DOHH2 (cell line): ENCODE measurements around the gene PLA2G10.
"Not testable (repeated sequence)": the region's sequence is repeated elsewhere in the genome, so short reads cannot be mapped to it uniquely, and the experiment has no call there.

ENCODE experiments used
- EZH2phosphoT487 ChIP-seq: fragments of 200-600 bp; sonication (generic); IDR thresholded peaks from 2 replicates; pipeline ENCODE4 v1.6.1; 2017; ENCODE audit warnings: borderline replicate concordance, mild to moderate bottlenecking, antibody characterized with exemption, low read length, moderate library complexity, mixed read lengths
- TF ChIP-seq, protein P1 (sequence below): fragments of 200-600 bp; sonication (generic); IDR thresholded peaks from one replicate; pipeline ENCODE4 v1.5.1; 2014; ENCODE audit warnings: antibody characterized with exemption, mild to moderate bottlenecking, low read depth, low read length; ENCODE audit not compliant: poor library complexity, severe bottlenecking

DNA sequence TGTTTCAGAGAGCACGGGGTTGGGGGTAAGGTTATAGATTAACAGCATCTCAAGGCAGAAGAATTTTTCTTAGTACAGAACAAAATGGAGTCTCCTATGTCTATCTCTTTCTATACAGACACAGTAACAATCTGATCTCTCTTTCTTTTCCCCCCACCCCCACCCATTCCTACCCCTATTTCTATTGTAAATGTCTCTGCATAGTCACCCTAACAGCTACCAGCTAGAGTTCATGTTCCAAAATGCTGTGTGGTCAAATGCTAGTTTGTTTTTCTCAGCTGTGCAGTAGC lies 57.2 kb downstream of the PLA2G10 start:
- TF ChIP-seq, protein P1, sequence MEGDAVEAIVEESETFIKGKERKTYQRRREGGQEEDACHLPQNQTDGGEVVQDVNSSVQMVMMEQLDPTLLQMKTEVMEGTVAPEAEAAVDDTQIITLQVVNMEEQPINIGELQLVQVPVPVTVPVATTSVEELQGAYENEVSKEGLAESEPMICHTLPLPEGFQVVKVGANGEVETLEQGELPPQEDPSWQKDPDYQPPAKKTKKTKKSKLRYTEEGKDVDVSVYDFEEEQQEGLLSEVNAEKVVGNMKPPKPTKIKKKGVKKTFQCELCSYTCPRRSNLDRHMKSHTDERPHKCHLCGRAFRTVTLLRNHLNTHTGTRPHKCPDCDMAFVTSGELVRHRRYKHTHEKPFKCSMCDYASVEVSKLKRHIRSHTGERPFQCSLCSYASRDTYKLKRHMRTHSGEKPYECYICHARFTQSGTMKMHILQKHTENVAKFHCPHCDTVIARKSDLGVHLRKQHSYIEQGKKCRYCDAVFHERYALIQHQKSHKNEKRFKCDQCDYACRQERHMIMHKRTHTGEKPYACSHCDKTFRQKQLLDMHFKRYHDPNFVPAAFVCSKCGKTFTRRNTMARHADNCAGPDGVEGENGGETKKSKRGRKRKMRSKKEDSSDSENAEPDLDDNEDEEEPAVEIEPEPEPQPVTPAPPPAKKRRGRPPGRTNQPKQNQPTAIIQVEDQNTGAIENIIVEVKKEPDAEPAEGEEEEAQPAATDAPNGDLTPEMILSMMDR: not testable (repeated sequence)
- not testable (repeated sequence) for TF ChIP-seq EZH2phosphoT487
